PFSK-1 (cell line): ENCODE data around the gene SHF.

Source experiments
- POLR2AphosphoS5 ChIP-seq: IDR thresholded peaks from 2 replicates; pipeline ENCODE4 v1.6.1; 2012; ENCODE audit warnings: low read depth, mild to moderate bottlenecking, control low read depth, low read length, moderate library complexity
- TAF1 ChIP-seq: IDR thresholded peaks from 2 replicates; pipeline ENCODE4 v1.6.1; 2012; ENCODE audit warnings: low read length, control low read depth, borderline replicate concordance; ENCODE audit not compliant: insufficient read depth
- TF ChIP-seq, protein P1 (sequence below), 2 experiments: IDR thresholded peaks; 2 replicates each; pipeline versions ENCODE4 v1.6.1 to v1.8.0; 2011 to 2012; ENCODE audit warnings: low read depth in 2 of 2, low read length in 2 of 2, control low read depth in 1 of 2, inconsistent platforms in 1 of 2, mild to moderate bottlenecking in 1 of 2, moderate library complexity in 1 of 2; ENCODE audit not compliant: insufficient read depth in 1 of 2

DNA sequence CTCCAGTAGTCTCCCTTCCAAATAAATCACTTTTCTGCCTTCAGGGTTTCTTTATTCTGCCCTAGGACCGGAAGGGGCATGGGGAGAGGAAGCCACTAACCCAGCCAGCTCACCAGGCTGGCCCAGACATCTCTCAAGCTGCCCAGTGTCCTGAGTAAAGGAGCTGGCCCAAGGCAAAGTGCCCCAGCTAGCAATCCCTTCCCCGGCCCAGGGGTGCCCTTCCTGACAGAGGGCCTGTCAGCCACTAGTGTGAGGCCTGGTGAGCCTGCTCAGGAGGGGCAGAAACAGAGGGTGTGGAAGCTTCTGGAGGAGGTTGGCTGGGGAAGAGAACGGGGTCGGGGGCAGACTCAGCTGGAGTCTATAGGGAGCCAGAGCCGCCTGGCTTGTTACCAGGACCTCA, 22.2 kb downstream of the SHF start:
- TF ChIP-seq TAF1 (no peak), POLR2AphosphoS5 (no peak)
- TF ChIP-seq, protein P1, sequence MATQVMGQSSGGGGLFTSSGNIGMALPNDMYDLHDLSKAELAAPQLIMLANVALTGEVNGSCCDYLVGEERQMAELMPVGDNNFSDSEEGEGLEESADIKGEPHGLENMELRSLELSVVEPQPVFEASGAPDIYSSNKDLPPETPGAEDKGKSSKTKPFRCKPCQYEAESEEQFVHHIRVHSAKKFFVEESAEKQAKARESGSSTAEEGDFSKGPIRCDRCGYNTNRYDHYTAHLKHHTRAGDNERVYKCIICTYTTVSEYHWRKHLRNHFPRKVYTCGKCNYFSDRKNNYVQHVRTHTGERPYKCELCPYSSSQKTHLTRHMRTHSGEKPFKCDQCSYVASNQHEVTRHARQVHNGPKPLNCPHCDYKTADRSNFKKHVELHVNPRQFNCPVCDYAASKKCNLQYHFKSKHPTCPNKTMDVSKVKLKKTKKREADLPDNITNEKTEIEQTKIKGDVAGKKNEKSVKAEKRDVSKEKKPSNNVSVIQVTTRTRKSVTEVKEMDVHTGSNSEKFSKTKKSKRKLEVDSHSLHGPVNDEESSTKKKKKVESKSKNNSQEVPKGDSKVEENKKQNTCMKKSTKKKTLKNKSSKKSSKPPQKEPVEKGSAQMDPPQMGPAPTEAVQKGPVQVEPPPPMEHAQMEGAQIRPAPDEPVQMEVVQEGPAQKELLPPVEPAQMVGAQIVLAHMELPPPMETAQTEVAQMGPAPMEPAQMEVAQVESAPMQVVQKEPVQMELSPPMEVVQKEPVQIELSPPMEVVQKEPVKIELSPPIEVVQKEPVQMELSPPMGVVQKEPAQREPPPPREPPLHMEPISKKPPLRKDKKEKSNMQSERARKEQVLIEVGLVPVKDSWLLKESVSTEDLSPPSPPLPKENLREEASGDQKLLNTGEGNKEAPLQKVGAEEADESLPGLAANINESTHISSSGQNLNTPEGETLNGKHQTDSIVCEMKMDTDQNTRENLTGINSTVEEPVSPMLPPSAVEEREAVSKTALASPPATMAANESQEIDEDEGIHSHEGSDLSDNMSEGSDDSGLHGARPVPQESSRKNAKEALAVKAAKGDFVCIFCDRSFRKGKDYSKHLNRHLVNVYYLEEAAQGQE (IDR thresholded peaks at IDR 0.05; ENCODE audit: insufficient read depth in 1 of 2, low read depth in 2 of 2, low read length in 2 of 2): no peak
